Right ventricle myocardium inferior (tissue), 1 donor: ENCODE measurements around the gene KLHL12. TPM values are rescaled to one million over a fixed set of nuclear protein-coding genes. Genes with fewer than 3 reads are reported as not detected.

Source experiments
- ATAC-seq: fragments of 200-7000 bp; cut with Tn5 transposase; one replicate; pipeline ENCODE4 v1.9.1; 2020; ENCODE audit warnings: mild to moderate bottlenecking, moderate library complexity
- DNase-seq: peaks from one replicate; pipeline ENCODE4 v3.0.0; 2021; ENCODE audit errors: missing footprints
- intact Hi-C: fragments of 100-400 bp; cut with DNase I; formaldehyde crosslinking; loops from one replicate; pipeline ENCODE4 v1.11.0; 2022
- long read RNA-seq: library from polyadenylated mRNA; unstranded; transcript quantifications from one replicate; pipeline ENCODE4 v2.0.0, GENCODE V29; 2021
- total RNA-seq: library from RNA; stranded (reverse); fragmentation: NEBNext Ultra II Directional; extraction: Animal tissue kit (Norgen Biotek cat#: 25700); gene quantifications from one replicate; pipeline ENCODE4 v1.2.1, GENCODE V29; 2021
- donor health status: DM: no; HTN: yes; CAD: no; lungs with severe emphysema.

The KLHL12 gene
- total RNA-seq: 19.3 TPM
- long read RNA-seq, transcript KLHL12-203 (12 exons, 3,359 nt): major isoform, 13 of 15 reads
- long read RNA-seq, partial matches to known transcripts: 0 of 15 reads
- long read RNA-seq, other reads (novel, unspliced or antisense): 2 of 15 reads

- intact Hi-C loops: loop anchor here (1.0 to 2.0 kb wide), 2 partner anchors 40 to 72 kb away; partner anchors contain the start of gene CYB5R1
- DNase-seq (peak; percentile 99), ATAC-seq (peak; percentile 99)
Measured at GRCh38 chr1:202926581-202927491, at the start of gene KLHL12. Gene KLHL12 (minus strand): TSS chr1:202927234. CDS start chr1:202925162, 2,072 bp downstream.

DNA sequence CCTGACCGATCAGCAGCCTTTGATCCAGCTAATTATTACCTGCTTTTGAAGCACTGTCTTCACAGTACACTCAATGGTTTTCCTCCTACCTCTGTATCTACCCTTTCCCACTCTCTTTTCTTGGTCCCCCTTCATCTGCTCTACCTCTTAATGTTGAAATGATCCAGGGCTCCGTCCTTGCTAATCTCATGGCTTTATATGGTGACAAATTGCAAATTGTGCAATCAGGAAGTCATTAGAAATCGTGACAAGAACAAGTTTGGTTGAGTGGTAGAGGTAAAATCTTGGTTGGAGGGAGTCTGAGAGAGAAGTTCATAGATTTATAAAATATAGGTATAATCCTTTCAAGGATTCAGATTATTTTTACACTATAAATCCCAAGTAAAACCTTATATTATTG is 49.6 kb upstream of the KLHL12 start:
- ATAC-seq: no peak
- no peak for DNase-seq
- intact Hi-C loops: no loop called here

GRCh38 chr1:202974856-202975255 is 47.8 kb upstream of the KLHL12 start:
- intact Hi-C loops: no loop called here

GRCh38 chr1:202972046-202972445 is 45.0 kb upstream of the KLHL12 start:
- intact Hi-C loops: no loop called here
- ATAC-seq: no peak
- no peak for DNase-seq

More at GRCh38 chr1:202974856-202975255, 47.8 kb upstream of the KLHL12 start:
- no peak for DNase-seq
- ATAC-seq: no peak

GRCh38 chr1:202968895-202969295 is 41.9 kb upstream of the KLHL12 start:
- DNase-seq: no peak
- intact Hi-C loops: loop anchor here (5.0 kb wide), 1 partner anchor 38 kb away; the partner anchor contains the start of gene TMEM183A
- peak; percentile 58 for ATAC-seq

DNA sequence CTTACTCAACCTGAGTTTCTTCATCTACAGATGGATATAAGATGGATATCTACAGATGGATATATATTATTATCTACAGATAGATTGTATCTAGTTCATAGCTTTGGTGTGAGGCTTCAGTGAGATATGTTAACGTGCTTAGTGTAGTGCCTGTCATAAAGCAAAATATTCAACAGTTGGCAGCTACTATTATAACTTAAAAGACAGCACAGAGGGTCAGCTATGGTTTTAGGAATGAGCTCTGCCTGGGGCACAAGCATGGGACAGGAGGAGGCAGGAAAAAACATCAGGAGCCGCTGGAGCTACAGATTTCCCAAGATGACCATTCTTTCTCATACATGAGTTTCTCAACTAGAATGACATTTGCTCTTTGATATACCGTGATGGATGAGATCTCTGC is 41.3 kb upstream of the KLHL12 start:
- ATAC-seq: no peak
- intact Hi-C loops: loop anchor here (5.0 kb wide), 1 partner anchor 39 kb away; the partner anchor contains the start of gene TMEM183A
- no peak for DNase-seq

- intact Hi-C loops: loop anchor here (1.0 to 5.0 kb wide), 2 partner anchors 40 to 41 kb away; partner anchors contain the start of gene TMEM183A
- DNase-seq (peak; percentile 58), ATAC-seq (no peak)
Measured at GRCh38 chr1:202967684-202968281, 40.7 kb upstream of the KLHL12 start.

DNA sequence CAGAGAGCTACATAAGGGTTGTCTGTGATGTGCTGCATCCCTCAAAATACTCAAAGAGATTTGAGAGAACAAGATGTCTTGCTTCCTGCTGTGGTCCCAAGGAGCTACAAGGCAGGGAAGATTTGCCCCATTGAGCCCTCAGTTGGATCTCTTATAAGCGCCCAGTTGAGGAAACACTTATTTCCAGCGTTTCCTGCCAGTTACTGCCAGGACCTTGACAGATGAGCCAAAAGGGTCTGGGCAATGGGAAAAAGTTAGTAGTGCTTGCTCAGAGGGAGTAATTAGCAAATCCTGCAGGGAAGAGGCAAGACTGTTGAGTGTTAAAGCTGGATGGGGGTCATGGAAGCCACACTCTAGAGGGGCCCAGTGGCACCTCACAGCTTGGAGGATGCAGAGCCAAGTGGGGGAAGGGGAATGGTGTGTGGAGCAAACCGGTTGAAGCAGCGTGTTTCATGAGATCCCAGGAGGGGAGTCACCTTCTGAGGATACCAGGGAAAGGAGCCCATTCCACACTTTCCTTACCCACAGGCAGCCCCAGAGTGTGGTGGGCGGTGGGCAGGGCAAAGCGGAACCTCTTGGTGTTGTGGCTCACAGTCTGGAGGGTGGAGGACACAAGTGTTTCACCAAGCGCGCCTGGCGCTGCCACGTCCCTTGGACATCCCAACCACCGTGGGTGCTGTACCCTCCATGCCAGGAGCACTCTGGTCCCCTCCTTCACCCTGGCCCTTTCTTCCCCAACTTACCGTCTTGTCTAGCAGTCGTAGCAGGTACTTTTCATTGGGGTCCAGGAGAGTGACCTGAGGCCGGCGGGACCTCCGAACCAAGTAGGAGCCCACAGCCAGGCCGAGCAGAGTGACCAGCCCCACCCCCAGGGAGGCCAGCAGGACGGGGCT is 39.2 kb upstream of the KLHL12 start:
- peak; percentile 44 for ATAC-seq

DNA sequence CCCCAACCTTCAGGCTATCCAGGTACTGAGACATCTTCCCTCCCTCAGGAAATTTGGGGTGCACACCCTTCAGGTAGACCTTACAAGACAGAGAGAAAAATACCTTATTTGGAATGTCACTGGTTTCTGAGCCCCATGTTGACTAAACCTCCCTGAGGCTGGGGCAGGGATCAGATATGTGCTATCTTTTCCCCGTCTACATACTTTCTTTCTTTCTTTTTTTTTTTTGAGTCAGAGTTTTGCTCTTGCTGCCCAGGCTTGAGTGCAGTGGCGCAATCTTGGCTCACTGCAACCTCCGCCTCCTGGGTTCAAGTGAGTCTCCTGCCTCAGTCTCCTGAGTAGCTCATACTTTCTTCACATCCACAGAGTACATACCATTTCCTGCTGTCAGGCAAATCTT is 38.4 kb upstream of the KLHL12 start:
- no peak for DNase-seq
- no peak for ATAC-seq
- intact Hi-C loops: loop anchor here (5.0 kb wide), 1 partner anchor 42 kb away; the partner anchor contains the start of gene TMEM183A

More for the DNA sequence above, 39.2 kb upstream of the KLHL12 start:
- intact Hi-C loops: loop anchor here (5.0 kb wide), 1 partner anchor 41 kb away; the partner anchor contains the start of gene TMEM183A
- no peak for DNase-seq

DNA sequence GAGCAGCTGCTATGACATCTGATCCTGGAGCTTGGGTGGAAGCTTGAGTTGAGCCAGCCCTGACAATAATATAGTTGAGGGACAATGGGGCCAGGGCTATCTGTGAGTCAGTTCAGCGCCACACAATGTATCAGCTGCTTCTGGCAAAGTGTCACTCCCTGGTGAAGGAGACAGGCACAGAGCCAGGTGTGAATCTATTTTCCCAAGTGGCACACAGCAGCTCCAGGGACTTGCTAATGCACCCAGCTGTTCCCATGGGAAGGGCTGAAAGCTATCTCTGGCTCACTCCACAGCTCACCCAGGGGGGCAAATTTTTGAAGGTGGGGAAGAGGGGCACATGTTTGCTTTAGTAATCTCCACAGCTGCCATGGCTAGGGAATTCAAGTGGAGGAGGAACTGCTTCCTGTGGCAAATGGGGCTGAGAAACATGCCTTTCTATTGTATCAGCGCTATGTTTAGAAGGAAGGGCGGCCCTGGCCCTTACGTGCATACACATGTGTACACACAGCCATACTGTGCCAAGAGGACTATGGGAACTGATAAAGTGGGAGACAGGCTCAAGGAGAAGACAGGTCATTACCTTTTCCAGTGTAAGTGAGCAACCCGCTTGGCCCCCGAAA is 37.9 kb upstream of the KLHL12 start:
- ATAC-seq (peak; percentile 29), DNase-seq (no peak)
- intact Hi-C loops: loop anchor here (5.0 kb wide), 1 partner anchor 42 kb away; the partner anchor contains the start of gene TMEM183A

DNA sequence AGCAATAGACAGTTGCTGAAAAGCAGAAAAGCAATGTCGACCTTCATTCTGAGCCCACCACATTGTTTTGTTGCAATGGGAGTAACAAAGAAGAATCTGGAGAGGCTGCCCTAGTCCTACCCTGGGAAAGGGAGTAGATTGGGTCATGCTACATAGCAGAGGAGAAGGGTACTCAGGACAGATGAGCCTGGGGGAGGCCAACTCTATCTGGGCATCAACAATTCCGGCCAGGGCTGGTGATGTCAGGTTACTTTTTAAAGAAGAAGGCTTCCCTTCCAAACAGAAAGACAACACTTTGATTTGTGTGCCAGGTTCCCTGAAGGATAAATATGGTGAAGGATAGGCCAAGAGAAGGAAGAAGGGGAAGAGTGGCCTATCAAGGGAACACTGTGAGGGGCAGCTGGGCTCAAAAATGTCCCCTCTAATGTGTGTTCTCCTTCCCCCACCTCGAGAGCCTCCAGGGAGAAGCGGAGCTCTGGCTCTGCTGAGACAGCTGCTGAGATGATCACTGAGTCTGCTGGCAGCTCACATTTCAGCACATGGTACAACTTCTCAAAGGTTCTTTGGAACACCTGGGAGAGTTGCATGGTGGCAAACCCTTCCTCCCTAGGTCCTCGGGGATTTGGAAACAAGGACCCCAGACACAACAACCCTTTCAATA is 34.3 kb upstream of the KLHL12 start:
- no peak for ATAC-seq
- DNase-seq: no peak
- intact Hi-C loops: no loop called here

DNA sequence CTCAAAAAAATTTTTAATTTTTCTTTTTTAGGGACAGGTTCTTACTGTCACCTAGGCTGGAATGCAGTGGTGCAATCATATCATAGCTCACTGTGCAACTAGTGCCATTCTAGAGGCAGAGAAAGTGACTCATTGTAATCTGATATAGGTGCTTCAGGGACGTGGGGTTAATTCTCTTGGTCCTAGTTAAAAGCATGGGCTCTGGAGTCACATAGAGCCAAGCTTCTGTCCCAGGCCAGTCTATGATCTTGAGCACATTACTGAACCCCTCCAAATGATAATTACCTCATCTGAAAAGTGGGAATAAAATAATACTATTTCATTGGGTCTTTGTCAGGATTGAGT is 32.2 kb upstream of the KLHL12 start:
- DNase-seq (no peak), ATAC-seq (no peak)
- intact Hi-C loops: no loop called here

GRCh38 chr1:202958544-202959275 is 31.7 kb upstream of the KLHL12 start:
- no peak for DNase-seq
- intact Hi-C loops: no loop called here
- ATAC-seq: no peak

- ATAC-seq: peak; percentile 98
- intact Hi-C loops: no loop called here
- peak; percentile 96 for DNase-seq
Measured at GRCh38 chr1:202957733-202958543, 30.9 kb upstream of the KLHL12 start, which contains the start of gene ADIPOR1. Gene ADIPOR1 (minus strand): TSS chr1:202958312. CDS start chr1:202951070, 7,242 bp downstream.

GRCh38 chr1:202956969-202957368 is 29.9 kb upstream of the KLHL12 start:
- DNase-seq (no peak), ATAC-seq (no peak)
- intact Hi-C loops: no loop called here
